IMR-90 (cell line): ENCODE results near the gene FAAH2. TPM values are rescaled to one million over a fixed set of nuclear protein-coding genes. Genes with fewer than 3 reads are reported as not detected.

Experiments
- ATAC-seq: fragments of 200-7000 bp; cut with Tn5 transposase; 2 replicates; pipeline ENCODE4 v1.9.1; 2020; ENCODE audit warnings: low read depth, mild to moderate bottlenecking, moderate library complexity
- BruUV-seq: library from RNA; stranded (reverse); fragments of 400-500 nt; replicated peaks from 2 replicates; lab custom pipeline; 2021; lab: Mats Ljungman, UMichigan
- CTCF ChIA-PET: fragments of 300-600 bp; formaldehyde crosslinking; extraction: SDS; loops from one replicate; lab custom pipeline; 2021; ENCODE audit warnings: antibody characterized with exemption; lab: Yijun Ruan, JAX
- POLR2A ChIA-PET: fragments of 300-600 bp; sonication (Branson Sonifier 250); formaldehyde crosslinking; loops from one replicate; lab custom pipeline; 2022; ENCODE audit warnings: antibody characterized with exemption; ENCODE audit not compliant: unreplicated experiment; lab: Charles Lee
- DNase-seq: peaks from one replicate; pipeline ENCODE4 v3.0.0; 2013
- H2AFZ ChIP-seq: replicated peaks from 2 replicates; pipeline ENCODE3; 2013; ENCODE audit warnings: low read length, mild to moderate bottlenecking; ENCODE audit not compliant: poor library complexity
- H2AK5ac ChIP-seq: 2 replicates; pipeline ENCODE4 v1.6.1; 2013; ENCODE audit warnings: low read depth, low read length, inconsistent platforms
- H2AK9ac ChIP-seq: replicated peaks from 2 replicates; pipeline ENCODE3; 2013; ENCODE audit warnings: mild to moderate bottlenecking, low read depth, low read length, moderate library complexity; ENCODE audit not compliant: poor library complexity
- H2BK120ac ChIP-seq: 2 replicates; pipeline ENCODE4 v1.6.1; 2013; ENCODE audit warnings: low read depth, low read length, inconsistent platforms
- H2BK15ac ChIP-seq: 3 replicates; pipeline ENCODE4 v1.6.1; 2013; ENCODE audit warnings: low read depth, low read length, inconsistent platforms
- H2BK20ac ChIP-seq: 2 replicates; pipeline ENCODE4 v1.6.1; 2013; ENCODE audit warnings: low read depth, mild to moderate bottlenecking, inconsistent platforms, low read length, moderate library complexity
- H2BK5ac ChIP-seq: 2 replicates; pipeline ENCODE4 v1.6.1; 2013; ENCODE audit warnings: mild to moderate bottlenecking, low read depth, low read length, inconsistent platforms; ENCODE audit not compliant: poor library complexity, severe bottlenecking
- H3K14ac ChIP-seq: replicated peaks from 2 replicates; pipeline ENCODE4 v1.6.1; 2013; ENCODE audit warnings: low read depth, low read length, inconsistent platforms
- H3K18ac ChIP-seq: 2 replicates; pipeline ENCODE4 v1.6.1; 2013; ENCODE audit warnings: low read depth, low read length, control low read depth
- H3K23ac ChIP-seq: 2 replicates; pipeline ENCODE4 v1.6.1; 2013; ENCODE audit warnings: low read depth, low read length, inconsistent platforms
- H3K27ac ChIP-seq: 2 replicates; pipeline ENCODE4 v1.5.1; 2013; ENCODE audit warnings: mild to moderate bottlenecking, control low read depth, low read length; ENCODE audit not compliant: insufficient read depth
- H3K27me3 ChIP-seq: 2 replicates; pipeline ENCODE4 v1.6.1; 2013; ENCODE audit warnings: low read length; ENCODE audit not compliant: control insufficient read depth, insufficient read depth
- H3K36me3 ChIP-seq: 2 replicates; pipeline ENCODE4 v1.6.1; 2013; ENCODE audit warnings: low read length, mixed read lengths; ENCODE audit not compliant: control insufficient read depth, insufficient read depth
- H3K4ac ChIP-seq: 2 replicates; pipeline ENCODE4 v1.6.1; 2013; ENCODE audit warnings: low read depth, low read length, inconsistent platforms
- H3K4me1 ChIP-seq: 2 replicates; pipeline ENCODE4 v1.6.1; 2013; ENCODE audit warnings: low read length, mixed read lengths; ENCODE audit not compliant: control insufficient read depth, insufficient read depth
- H3K4me2 ChIP-seq: 2 replicates; pipeline ENCODE4 v1.6.1; 2013; ENCODE audit warnings: low read depth, mild to moderate bottlenecking, control low read depth, low read length, moderate library complexity
- H3K4me3 ChIP-seq: 2 replicates; pipeline ENCODE4 v1.5.1; 2013; ENCODE audit warnings: low read depth, mild to moderate bottlenecking, control low read depth, low read length, moderate library complexity; ENCODE audit not compliant: insufficient read depth
- H3K56ac ChIP-seq: 2 replicates; pipeline ENCODE4 v1.6.1; 2013; ENCODE audit warnings: low read length, inconsistent platforms; ENCODE audit not compliant: insufficient read depth; ENCODE audit errors: extremely low read depth
- H3K79me1 ChIP-seq, 2 experiments: 2 replicates each; pipeline ENCODE4 v1.6.1; 2013; ENCODE audit warnings: low read length in 2 of 2, inconsistent platforms in 1 of 2, low read depth in 1 of 2
- H3K9ac ChIP-seq: 2 replicates; pipeline ENCODE4 v1.6.1; 2013; ENCODE audit warnings: low read depth, low read length, control low read depth
- H3K9me1 ChIP-seq: 2 replicates; pipeline ENCODE4 v1.6.1; 2013; ENCODE audit warnings: low read length, inconsistent platforms; ENCODE audit not compliant: insufficient read depth
- H3K9me3 ChIP-seq: 2 replicates; pipeline ENCODE4 v1.6.1; 2013; ENCODE audit warnings: low read length; ENCODE audit not compliant: control insufficient read depth, insufficient read depth
- H4K20me1 ChIP-seq: 2 replicates; pipeline ENCODE4 v1.6.1; 2013; ENCODE audit warnings: low read length, inconsistent platforms; ENCODE audit not compliant: insufficient read depth
- H4K5ac ChIP-seq: 2 replicates; pipeline ENCODE4 v1.6.1; 2013; ENCODE audit warnings: mild to moderate bottlenecking, low read depth, low read length, control low read depth
- H4K8ac ChIP-seq, 2 experiments: 2 replicates each; pipeline ENCODE4 v1.6.1; 2013; ENCODE audit warnings: low read depth in 2 of 2, low read length in 2 of 2, control low read depth in 1 of 2, inconsistent platforms in 1 of 2
- H4K91ac ChIP-seq: 2 replicates; pipeline ENCODE4 v1.6.1; 2013; ENCODE audit warnings: low read depth, low read length, inconsistent platforms; ENCODE audit not compliant: insufficient read depth
- BHLHE40 ChIP-seq: fragments of 150-350 bp; IDR thresholded peaks from 2 replicates; pipeline ENCODE4 v1.6.1; 2016; ENCODE audit warnings: mild to moderate bottlenecking, low read depth, low read length
- RFX5 ChIP-seq: IDR thresholded peaks from 2 replicates; pipeline ENCODE4 v1.8.0; 2012; ENCODE audit warnings: low read depth, mild to moderate bottlenecking, low read length, moderate library complexity
- SMC3 ChIP-seq: fragments of 150-350 bp; IDR thresholded peaks from 2 replicates; pipeline ENCODE4 v1.6.1; 2016; ENCODE audit warnings: low read depth, mild to moderate bottlenecking, antibody characterized with exemption, low read length, moderate library complexity
- WGBS, 2 experiments: methylation state at CpG; one replicate each; pipeline versions ENCODE4 v1.1.5 to v1.1.7; 2013; ENCODE audit warnings: missing lambda C conversion rate in 2 of 2; ENCODE audit not compliant: insufficient read length in 1 of 2; ENCODE audit errors: extremely low coverage in 2 of 2; 5-methylcytosine and 5-hydroxymethylcytosine counted together
- dilution Hi-C: fragments of 300-500 bp; cut with HindIII; formaldehyde crosslinking; loops from one replicate; pipeline ENCODE4 v1.14.3; 2018; ENCODE audit warnings: low sequenced_read_pairs; ENCODE audit not compliant: unreplicated experiment
- in situ Hi-C: fragments of 300-500 bp; cut with MboI; formaldehyde crosslinking; loops from 3 replicates; pipeline ENCODE4 v1.14.3; 2019; ENCODE audit warnings: low sequenced_read_pairs, inconsistent platforms, mixed read lengths
- intact Hi-C: fragments of 100-400 bp; cut with micrococcal nuclease; formaldehyde crosslinking; loops from 2 replicates; pipeline ENCODE4 v1.10.0; 2022
- polyA plus RNA-seq, 3 experiments: library from polyadenylated mRNA; depleted of rRNA; stranded (reverse); fragments of >200 nt; gene quantifications; 2 replicates each; pipeline ENCODE4 v1.2.3, GENCODE V29; 2012; ENCODE audit warnings: low replicate concordance in 1 of 3
- total RNA-seq: library from RNA; depleted of rRNA; stranded (reverse); fragments of >200 nt; gene quantifications from 2 replicates; pipeline ENCODE4 v1.2.3, GENCODE V29; 2012
- TF ChIP-seq, protein P1 (sequence below): fragments of 150-350 bp; IDR thresholded peaks from 2 replicates; pipeline ENCODE4 v1.6.1; 2017; ENCODE audit warnings: mild to moderate bottlenecking, antibody characterized with exemption, low read length, low read depth

The FAAH2 gene
- total and polyA plus RNA-seq, 2 of the 4 experiments (the other 2 are of a cell fraction) = not detected

DNA sequence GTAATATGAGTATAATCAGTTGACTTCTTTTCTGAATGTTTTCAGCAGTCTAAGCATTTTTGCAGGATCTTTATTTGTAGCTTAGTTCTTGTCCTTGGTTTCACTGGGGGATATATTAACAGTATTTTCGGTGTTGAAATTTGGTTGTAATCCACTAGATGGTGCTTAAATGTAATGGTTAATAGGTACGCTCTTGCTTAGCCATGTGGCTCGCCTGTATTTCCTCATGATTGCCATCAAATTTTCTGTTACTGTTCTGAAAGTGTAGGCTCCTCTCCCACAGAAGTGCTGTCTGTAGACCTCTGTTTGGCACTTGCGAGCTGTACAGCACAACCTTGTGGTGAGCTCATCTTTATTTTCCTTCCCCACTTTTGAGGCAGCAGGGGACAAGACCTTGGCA, 3.9 kb upstream of the FAAH2 start:
- Histone ChIP-seq H3K36me3 (no peaks in the 10 kb centered on the region), H3K4me3 (no peak overlapping the region), H3K9me3 (peaks cover 3% of the 10 kb centered on the region; the same call in 1 of the 2 replicates), H2BK120ac (no peak overlapping the region), H4K91ac (no peak overlapping the region), H3K27me3 (no peaks in the 10 kb centered on the region), H2BK15ac (no peak overlapping the region), H2AK5ac (no peak overlapping the region), H2AK9ac (no peak overlapping the region), H4K5ac (no peak overlapping the region), H3K9ac (no peak overlapping the region), H2BK5ac (no peak overlapping the region), H3K9me1 (no peaks in the 10 kb centered on the region), H3K56ac (no peak overlapping the region), H2BK20ac (no peak overlapping the region), H3K4ac (no peak overlapping the region), H2AFZ (no peak overlapping the region), H3K14ac (no peak overlapping the region), H3K27ac (no peak overlapping the region), H3K23ac (no peak overlapping the region), H3K79me1 (no peaks in the 10 kb centered on the region), H4K8ac (no peak overlapping the region), H3K18ac (no peak overlapping the region), H4K20me1 (no peaks in the 10 kb centered on the region), H3K4me1 (no peaks in the 10 kb centered on the region), H3K4me2 (no peak overlapping the region)
- POLR2A ChIA-PET = no interaction called here
- dilution Hi-C loops (no loop called here), intact Hi-C loops (no loop called here), in situ Hi-C loops (no loop called here)
- CTCF ChIA-PET = no interaction called here
- ATAC-seq = no peak
- TF ChIP-seq, protein P1, sequence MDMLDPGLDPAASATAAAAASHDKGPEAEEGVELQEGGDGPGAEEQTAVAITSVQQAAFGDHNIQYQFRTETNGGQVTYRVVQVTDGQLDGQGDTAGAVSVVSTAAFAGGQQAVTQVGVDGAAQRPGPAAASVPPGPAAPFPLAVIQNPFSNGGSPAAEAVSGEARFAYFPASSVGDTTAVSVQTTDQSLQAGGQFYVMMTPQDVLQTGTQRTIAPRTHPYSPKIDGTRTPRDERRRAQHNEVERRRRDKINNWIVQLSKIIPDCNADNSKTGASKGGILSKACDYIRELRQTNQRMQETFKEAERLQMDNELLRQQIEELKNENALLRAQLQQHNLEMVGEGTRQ = no peak
- no peak for TF ChIP-seq BHLHE40
- TF ChIP-seq SMC3 = no peak
- no peak for TF ChIP-seq RFX5
- WGBS, 2 experiments = 76% methylated on average over 2 of the region's 4 CpGs; no CpG with 5 or more reads in 1 of the 2 experiments
- no peak for DNase-seq
- no TSS peak for BruUV-seq
